GM18508 (cell line): ENCODE measurements around the gene TPRN.
A peak's percentile ranks its signal among the peaks of the same experiment; 100 is the strongest.

Experiments used
- ATAC-seq: cut with Tn5 transposase; IDR thresholded peaks from one replicate; pipeline ENCODE4 v1.9.1; 2021; ENCODE audit warnings: moderate number of reproducible peaks; ENCODE audit not compliant: insufficient read depth, unreplicated experiment

Gene TPRN

DNA sequence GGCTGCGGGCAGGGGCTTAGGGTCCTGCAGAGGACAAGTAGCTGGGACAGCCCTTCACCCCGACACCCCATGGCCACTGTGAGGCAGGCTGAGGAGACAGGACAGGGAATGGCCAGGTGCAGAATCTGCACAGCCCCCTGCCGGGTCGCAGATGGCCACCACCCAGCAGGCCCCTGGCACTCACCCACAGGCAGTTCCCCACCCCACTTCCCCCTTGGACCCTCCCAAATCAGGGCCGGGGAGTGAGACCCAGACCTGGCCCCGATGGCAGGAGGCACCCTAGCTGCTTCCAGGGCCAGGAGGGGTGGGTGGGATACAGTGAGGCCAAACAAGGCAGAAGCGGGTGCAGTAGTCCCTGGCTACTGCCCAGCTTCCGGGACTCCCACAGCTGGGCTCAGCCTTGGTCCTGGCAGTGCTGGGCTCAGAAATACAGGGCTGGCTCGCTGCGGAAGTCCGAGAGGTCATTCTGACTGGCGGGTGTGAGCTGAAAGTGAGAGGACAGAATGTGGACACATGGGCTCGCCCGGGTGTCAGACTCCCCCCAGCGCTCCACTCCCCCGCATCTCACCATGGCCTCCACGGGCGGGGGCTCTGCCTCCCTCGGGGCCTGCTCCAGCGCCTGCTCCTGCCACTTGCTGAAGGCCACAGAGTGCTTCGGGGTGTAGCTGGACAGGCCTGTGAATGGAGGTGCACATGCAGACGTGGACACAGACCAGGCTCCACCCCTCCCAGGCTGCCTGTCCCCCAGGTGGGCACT, 8.7 kb downstream of the TPRN start:
- ATAC-seq, result no peak

DNA sequence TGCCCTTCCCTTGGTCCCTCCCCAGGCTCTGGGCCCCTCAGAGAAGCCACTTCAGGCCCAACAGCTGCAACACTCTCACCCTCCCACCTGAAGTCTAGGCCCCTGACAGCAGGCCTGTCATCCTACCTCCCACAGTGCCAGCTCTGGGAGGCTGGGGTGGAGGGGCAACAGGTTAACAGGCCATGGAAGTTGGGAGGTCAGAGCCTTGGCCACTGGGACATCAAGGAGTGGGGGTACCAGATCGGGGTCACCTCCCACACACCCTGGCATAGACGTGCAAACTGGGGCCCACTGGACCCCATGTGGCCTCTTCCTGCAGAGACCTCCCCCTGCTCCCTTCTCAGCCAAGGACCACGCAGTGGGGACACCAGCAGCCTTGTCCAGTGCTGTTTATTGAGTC, 9.3 kb downstream of the TPRN start:
- no peak for ATAC-seq

DNA sequence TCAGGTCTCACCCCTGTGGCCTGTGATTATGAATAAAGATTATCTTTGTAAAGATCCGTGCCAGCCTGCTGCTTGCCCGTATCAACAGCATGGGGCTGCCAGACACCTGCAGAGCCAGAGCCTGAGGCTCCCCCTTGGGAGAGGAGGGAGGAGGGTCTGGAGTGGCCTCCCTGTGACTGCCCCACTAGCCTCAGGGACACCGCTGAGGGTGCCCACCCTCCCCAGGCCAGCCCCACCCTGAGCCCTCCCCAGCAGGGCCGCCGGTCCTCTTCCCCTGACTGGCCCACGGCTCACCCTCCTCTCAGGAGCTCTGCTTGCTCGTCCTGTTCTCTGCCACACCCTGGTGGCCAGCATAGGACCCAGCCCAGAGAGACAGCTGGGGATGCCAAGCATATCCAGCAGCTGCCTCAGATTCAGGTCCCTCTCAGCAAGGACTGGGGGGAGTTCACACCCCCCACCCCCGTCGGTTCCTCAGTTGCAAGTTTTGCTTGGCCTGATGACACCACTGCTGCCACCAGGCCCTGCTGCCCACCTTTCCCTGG, 10.2 kb downstream of the TPRN start:
- ATAC-seq, result no peak

DNA sequence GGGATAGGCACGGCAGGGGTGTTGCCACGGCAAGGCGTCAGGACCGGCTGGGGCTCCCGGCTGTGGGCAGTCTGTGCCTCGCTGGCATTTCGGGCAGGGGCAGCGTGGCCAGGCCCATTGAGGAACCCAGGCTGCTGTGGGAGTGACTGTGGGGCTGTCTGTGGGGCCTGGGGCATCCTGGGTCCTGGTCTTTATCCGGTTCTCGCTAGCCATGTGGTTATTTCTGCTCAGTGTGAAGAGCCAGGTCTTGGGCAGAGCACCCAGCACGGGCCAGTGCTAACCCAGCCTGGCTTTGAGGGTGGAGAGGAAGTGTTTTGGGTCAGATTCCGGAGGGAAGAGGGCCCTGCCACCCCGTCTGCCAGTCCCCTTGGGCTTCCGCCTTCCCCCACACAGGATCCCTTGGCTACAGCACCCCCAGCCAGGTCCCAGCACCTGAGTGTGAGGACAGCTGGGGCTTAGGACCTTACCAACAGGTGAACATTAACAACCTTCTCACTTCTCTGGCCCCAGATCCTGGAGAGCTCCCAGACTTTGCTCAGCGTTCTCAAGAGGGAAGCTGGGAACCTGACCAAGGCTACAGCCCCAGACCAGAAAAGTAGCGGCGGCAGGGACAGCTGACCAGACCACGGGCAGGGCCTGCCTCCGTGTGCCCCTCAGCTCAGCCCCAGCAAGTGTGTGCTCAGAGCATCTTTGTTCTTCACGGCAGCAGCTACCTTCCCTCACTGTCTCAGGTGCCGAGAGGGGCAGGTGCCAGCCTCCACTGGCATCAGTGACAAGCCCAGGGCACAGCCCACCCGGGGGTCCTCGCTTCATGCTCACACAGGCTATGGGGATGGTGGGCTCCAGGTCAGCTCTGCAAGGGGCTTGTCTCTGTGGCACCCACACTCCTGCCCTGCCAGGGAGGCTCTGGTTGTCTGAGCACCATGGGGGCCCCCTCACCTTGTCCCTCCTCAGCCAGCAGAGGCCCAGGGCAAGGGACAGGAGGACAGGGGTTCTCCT, 10.9 kb downstream of the TPRN start:
- no peak for ATAC-seq

DNA sequence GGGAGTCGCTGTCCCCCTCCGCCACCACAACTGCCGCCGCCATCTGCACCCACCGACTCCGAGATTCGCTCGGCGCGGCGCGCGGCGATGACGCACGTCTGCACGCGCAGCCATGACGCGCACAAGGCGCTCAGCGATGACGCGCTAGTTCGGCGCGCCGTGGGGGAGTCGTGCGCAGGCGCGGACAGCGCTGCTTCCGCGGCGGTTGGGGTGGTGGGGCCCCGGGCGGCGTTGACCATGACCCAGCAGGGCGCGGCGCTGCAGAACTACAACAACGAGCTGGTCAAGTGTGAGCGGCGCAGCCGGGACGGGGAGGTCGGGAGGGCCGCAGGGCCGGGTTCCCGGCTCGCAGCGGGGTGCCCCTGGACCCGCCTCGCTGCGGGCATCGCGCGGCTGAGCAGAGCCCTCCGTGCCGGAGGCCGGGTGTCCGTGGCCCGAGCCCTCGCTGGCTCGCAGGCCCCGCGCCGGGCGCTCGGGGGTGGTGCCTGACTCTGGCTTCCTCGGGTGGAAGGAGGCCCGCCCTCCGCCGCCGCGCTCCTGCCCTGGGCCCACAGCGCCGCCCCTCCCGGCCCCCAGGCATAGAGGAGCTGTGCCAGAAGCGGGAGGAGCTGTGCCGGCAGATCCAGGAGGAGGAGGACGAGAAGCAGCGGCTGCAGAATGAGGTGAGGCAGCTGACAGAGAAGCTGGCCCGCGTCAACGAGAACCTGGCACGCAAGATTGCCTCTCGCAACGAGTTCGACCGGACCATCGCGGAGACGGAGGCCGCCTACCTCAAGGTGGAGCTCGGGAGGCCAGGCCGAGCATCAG, 11.8 kb downstream of the TPRN start, which contains the start of the genes ANAPC2 and SSNA1:
Gene ANAPC2, minus strand, starts transcription at position 71 of the 807 bp plus-strand sequence. Its CDS starts 28 bp downstream, at position 43.
Gene SSNA1, plus strand, starts transcription at position 187 of the 807 bp plus-strand sequence. Its CDS starts 51 bp downstream, at position 238.
- peak; percentile 39 for ATAC-seq

DNA sequence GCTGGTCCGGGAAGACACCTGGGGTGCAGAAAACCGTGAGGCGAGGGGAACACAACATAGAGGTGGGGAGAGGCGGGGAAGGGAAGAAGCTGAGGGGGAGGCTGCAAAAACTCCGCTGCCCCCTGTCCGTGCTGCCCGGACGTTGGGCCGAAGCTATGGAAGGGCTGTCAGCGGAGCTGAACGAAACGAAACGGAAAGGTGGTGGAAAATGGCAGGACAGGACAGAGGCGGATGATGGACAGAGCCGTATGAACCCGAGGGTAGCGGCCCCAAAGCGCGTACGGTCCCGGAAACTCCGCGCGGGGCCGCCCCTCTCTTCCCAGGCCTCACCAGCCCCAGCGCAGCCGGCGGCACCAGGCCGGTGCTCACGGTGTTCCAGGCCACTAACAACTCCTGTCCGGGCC, 12.5 kb downstream of the TPRN start:
- no peak for ATAC-seq

DNA sequence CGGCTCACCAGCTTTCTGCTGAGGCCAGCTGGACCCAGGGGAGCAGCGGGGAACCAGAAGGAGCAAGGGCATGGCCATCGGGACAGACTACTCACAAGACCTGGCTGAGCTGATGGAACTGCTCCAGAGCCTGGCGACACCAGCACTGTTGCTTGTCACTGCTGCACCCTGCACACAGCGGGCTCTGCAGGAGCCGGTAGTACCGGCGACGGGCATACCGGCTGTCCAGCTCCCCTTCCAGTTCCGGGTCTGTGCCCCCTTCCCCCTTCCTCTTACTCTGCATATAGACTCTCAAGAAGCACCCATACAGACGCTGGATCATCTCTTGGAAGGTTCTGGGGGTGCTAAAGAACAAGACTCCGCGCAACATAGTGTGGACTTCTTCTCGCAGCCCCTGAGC, 13.2 kb downstream of the TPRN start:
- ATAC-seq, result no peak

DNA sequence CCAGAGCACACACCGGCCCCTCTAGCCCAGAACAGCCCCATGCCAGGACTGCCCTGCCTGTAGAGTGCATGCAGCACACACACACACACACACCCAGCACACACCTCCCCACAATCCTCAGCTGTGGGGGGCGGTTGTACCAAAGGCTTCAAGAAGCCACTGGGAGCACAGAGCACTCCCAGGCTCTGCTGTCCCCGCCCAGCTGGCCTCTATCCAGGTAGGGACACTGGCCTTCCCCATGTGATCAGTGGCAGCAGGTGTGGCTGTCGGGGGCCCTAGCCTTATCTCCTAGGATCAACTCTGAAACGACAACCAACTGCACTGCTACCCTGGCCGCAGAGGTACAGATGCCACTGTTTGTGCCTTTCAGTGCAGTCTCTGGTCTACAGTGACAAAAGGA, 14.2 kb downstream of the TPRN start:
- no peak for ATAC-seq

DNA sequence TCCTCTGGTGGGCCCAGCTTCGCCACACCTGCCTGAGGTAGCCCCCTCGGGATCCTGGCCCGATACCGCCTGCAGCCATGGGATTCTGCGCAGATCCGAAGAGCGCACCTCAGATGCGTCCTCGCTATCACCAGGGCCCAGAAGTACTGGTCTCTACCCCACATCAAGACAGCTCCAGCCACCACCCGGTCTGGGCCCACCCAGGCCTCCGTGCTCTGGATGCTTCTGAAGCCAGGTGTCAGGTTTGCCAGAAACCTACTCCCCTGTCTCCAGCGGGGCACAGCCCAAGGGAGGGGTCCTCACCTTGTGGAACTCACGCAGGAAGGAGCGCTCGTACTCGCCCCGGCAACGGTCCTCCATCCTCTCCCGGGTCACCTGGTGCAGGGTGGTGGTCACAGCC, 14.6 kb downstream of the TPRN start:
- ATAC-seq, result no peak

DNA sequence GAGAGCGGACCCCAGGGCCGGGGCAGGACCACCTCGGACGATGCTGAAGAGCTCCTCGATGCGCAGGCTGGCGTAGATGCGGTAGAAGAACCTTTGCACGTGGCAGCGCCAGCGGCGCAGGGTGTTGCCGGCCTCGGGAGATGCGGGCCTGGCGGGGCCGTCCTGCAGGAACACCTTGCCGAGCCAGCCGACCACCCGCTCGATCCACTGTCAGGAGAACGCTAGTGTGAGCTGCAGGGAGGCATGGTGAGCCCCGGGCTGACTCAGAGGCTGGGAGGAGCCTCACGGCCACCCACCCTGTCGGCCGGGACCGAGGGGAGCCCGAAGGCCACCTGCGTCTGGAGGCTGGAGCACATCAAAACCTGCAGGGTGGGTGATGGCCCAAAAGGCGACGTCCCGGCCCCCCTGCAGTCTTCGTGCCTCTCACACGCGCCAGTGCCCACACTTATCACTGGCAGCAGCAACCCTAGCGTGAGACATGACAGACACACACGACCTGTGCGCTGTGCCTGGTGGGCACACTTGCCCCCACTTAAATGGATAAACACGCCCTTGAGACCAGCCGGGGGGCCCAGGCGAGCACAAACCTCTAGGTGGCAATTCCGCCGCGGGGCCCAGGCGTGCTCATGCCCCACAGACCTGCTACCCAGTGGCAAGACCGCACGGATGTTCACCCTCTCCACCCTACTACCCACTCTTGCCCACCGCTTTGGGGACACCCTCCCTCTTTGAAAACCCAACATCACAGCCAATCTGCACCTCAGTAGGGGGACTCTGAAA, 15.5 kb downstream of the TPRN start:
- no peak for ATAC-seq

DNA sequence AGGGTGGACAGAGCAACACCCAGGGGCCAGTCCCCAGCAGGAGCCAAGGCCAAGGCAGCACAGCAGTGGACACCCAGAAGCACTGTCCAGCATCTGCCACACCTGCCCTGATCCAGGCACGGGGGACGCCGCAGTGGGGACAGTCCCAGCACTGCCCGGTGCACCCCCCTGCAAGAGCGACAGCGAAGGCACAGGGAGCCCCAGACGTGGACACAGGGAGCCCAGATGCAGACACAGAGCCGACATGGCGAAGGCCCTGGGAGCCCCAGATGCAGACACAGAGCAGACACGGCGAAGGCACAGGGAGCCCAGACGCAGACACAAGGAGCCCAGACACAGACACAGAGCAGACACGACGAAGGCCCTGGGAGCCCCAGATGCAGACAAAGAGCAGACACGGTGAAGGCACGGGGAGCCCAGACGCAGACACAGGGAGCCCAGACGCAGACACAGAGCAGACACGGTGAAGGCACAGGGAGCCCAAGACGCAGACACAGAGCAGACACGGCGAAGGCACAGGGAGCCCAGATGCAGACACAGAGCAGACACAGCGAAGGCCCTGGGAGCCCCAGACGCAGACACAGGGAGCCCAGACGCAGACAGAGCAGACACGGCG, 16.5 kb downstream of the TPRN start:
- no peak for ATAC-seq

DNA sequence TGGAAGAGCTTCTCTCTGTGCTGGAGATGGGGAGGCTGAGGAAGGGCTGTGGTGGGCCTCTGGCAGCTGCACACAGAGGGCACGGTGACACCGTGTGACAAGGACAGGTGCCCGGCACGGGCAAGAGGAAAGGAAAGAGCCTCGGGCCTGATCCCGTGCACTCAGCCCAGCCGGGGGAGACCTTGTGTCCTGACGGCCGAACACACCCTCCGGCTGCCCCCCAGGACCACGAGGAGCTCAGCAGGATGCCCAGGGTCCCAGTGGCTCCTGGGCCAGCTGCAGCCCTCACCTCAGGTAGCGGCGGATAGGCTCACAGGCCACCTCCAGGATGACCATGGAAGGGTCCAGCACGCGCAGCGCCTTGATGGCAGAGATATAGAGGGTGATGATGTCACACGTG, 17.7 kb downstream of the TPRN start:
- no peak for ATAC-seq

DNA sequence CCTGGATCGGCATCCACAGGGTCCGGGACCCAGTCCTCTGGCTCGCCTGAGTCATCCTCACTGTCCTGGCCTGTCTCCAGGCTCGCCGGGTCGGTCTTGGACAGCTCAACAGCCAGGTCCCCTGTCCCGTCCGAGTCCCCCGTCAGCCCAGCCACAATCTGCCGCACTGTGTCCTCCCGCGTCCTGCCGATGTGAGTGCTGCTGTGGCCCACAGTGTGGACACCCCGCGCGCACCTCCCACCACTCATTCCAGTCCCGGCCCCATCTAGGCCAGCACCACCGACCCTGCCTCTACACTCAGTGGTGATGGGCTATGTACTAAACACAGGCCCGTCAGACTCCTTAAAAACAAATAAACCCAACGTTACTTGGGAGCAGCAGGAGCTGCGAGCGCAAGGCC, 18.9 kb downstream of the TPRN start:
- ATAC-seq, result no peak

DNA sequence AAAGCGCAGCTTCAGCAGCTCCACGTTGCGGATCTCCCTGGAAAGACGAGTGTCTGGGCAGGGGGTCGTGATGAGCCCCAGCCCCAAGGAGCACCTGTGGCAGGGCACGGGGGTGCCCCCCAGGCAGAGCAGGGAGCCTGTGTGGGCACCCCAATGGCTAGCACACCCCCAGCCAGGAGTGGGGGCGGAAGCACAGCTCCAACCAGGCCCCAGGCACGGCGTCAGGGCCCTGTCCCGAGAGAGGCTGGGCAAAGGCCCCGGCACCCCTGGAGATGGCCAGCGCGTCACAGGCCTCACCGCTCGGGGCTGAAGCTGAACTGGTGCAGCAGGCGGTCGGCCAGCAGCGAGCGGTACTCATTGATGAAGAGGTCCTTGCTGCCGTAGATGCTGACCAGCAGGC, 20.1 kb downstream of the TPRN start:
- ATAC-seq, result no peak

DNA sequence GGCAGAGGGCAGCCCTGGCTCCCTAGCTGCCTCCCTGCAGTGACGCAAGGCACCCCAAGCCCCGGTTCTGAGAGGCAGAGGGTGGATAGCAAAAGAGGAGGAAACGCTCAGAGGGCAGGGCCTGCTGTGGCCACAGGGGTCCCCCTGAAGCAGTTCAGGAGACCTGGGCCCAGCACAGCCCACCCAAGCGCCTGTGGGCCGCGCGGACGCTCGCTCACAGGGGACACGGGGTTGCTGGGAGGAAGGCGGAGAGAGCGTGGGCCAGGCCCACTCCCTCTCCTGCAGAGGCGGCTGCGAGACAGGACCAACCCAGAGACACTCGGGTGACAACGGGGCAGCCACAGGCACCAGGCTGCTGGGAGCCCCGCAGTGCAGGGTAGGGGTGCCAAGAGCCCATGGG, 20.8 kb downstream of the TPRN start:
- no peak for ATAC-seq

DNA sequence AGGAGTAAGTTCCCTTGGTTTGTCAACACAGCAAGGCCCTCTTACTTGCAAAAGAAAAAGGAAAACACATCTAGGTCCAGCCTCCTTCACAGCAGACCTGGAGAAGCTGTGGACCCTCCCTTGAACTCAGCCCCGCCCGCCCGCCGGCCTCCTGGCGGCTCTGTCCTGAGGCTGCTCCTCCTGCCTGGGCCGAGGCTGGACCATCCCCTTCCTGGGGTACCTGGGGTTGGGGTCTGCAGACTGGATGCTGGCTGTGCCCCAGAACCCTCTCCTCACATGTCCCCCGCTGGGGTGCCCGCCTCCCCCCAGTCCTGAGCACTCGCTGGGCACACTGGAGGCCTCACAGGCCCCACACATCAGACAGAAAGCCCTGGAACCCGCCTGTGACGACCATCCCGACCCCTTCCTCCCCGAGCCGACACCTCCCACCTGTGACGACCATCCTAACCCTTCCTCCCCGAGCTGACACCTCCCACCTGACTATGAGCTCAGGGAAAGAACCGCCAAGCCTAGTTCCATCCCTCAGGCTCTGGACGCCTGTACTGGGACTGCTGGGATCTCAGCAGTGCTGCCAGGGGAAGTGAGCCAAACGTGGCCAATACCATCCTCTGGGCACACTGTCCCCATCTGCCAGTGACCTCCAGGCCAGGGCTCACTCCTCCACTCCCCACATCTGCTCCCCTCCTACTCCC, 21.5 kb downstream of the TPRN start:
- no peak for ATAC-seq

DNA sequence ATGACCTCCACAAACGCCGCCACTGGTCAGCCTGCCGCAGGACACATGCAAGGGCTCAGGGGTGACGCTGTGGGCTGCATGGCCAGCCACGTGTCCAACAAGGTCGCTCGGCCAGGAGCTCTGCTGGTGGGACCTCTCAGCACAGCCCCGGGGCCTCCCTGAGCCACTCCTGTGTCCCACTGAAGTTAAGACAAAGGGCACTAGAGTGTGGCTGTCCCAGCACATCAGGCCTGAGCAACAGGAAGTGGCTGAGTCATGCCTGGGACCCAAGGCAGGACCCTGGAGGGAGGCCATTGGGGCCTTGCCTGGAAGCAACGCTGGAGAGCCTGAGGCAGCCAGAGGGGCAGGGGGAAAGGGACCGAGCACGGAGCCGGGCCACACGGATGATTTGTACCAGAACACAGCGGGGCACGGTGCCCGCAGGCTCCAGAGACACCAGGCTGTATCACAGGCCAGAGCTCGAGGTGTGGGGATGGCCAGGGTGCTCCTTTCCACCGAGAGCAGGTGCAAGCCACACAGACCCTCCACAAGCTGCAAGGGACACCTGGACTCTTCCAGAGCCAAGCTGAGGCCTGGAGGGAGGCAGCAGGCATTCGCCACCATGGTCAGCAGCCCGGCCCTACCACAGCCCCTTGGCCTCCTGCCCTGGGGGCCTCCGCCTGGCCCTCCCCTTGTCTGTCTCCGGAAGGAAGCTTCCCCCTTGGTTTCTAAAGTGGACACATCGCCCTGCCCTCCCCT, 22.2 kb downstream of the TPRN start:
- ATAC-seq, result no peak
